SJSA1 (cell line): ENCODE data around the gene COL6A1. TPM values are rescaled to one million over a fixed set of nuclear protein-coding genes. Genes with fewer than 3 reads are reported as not detected.

Experiments used
- DNase-seq, 2 experiments: peaks; one replicate each; pipeline ENCODE4 v3.0.0-alpha.2; 2015 to 2020; ENCODE audit warnings: low spot score in 2 of 2, low read depth in 1 of 2
- H3K27ac ChIP-seq: fragments of 250-450 bp; sonication (Bioruptor Pico); 2 replicates; pipeline ENCODE4 v1.5.1; 2020; ENCODE audit warnings: mild to moderate bottlenecking, moderate library complexity
- H3K27me3 ChIP-seq: fragments of 250-450 bp; sonication (Bioruptor Pico); replicated peaks from 2 replicates; pipeline ENCODE4 v1.5.1; 2020; ENCODE audit warnings: mild to moderate bottlenecking, moderate library complexity
- H3K36me3 ChIP-seq: fragments of 250-450 bp; sonication (Bioruptor Pico); 2 replicates; pipeline ENCODE4 v1.5.1; 2020; ENCODE audit warnings: mild to moderate bottlenecking
- H3K4me1 ChIP-seq: fragments of 250-450 bp; sonication (Bioruptor Pico); replicated peaks from 2 replicates; pipeline ENCODE4 v1.6.1; 2021; ENCODE audit warnings: mild to moderate bottlenecking
- H3K4me3 ChIP-seq: fragments of 250-450 bp; sonication (Bioruptor Pico); 2 replicates; pipeline ENCODE4 v1.5.1; 2020; ENCODE audit warnings: mild to moderate bottlenecking
- H3K9me3 ChIP-seq: fragments of 250-450 bp; sonication (Bioruptor Pico); replicated peaks from 2 replicates; pipeline ENCODE4 v1.5.1; 2020; ENCODE audit warnings: mild to moderate bottlenecking
- total RNA-seq: library from RNA; depleted of rRNA; stranded (reverse); fragments of >200 nt; shearing (Covaris generic); gene quantifications from 2 replicates; pipeline ENCODE4 v1.2.3, GENCODE V29; 2014

The COL6A1 gene
- total RNA-seq, 1 experiment from 2014 or later = 149 TPM

DNA sequence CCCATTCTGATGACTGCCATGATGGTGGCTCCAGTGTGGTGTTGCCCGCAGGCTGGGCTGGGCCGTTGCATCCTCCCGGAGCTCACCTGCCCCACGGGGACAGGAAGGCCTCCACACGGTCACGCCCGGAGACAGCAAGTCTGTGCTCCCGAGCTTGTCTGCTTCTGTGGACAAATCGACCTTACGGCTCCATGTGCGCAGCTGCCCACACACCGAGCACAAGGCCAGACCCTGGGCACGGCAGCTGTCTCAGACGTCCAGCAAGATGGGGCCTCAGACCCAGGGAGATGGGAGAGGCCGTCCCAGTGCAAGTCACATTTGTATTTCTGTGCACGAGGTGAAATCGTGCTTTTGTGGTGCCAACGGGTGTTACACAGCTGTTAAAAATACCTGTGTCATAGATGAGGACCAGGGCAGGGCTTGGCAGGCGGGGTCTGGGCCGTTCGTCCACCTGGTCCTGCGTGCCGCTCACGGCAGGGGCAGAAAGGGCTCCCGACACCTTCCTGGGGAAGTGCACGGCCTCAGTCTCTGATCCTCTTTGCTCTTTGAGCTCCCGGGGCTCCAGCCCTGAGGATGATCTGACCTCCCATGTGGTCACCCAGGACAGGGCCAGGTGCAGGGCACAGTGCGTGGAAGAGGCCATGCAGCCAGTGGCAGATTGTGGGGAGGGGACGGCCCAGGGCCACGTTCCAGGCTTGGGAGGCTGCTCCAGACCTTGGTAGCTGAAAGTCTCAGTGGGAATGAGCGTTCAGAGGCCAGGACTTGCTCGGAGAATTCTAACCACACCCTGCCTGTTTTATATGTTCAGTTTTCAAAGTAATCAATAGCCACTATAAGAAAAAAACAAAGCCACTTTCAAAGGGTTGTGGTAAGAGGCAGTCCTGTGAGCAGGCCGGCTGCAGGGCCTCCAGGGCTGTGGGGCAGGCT is 13.5 kb downstream of the COL6A1 start:
- H3K27ac ChIP-seq = no peak overlapping the region
- DNase-seq = no peak

GRCh38 chr21:45995686-45996179 is 14.2 kb downstream of the COL6A1 start:
- DNase-seq = no peak
- Histone ChIP-seq H3K27ac (no peak overlapping the region), H3K9me3 (no peaks in the 10 kb centered on the region), H3K27me3 (no peaks in the 10 kb centered on the region), H3K4me1 (no peaks in the 10 kb centered on the region), H3K36me3 (peaks cover 64% of the 10 kb centered on the region), H3K4me3 (no peak overlapping the region)

More for the DNA sequence above, 13.5 kb downstream of the COL6A1 start:
- Histone ChIP-seq H3K4me3 (no peak overlapping the region), H3K9me3 (no peaks in the 10 kb centered on the region), H3K36me3 (peaks cover 67% of the 10 kb centered on the region), H3K27me3 (no peaks in the 10 kb centered on the region), H3K4me1 (no peaks in the 10 kb centered on the region)

- no peak for DNase-seq
Observed at GRCh38 chr21:45996311-45997204, 15.0 kb downstream of the COL6A1 start.

DNA sequence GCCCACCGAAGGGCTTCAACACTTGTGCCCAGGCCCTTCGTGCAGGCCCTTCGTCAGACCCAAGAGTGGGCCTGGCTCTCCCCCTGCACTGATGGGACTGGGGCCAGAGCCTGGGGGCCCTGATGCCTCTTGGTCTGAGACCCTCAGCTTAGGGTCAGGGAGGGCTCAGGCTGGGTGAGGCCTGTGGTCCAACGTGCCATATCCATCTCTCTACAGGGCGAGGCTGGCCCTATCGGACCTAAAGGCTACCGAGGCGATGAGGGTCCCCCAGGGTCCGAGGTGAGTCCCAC is 15.6 kb downstream of the COL6A1 start:
- Histone ChIP-seq H3K36me3 (peaks cover 62% of the 10 kb centered on the region), H3K9me3 (no peaks in the 10 kb centered on the region), H3K4me1 (no peaks in the 10 kb centered on the region), H3K4me3 (no peak overlapping the region), H3K27ac (no peak overlapping the region), H3K27me3 (no peaks in the 10 kb centered on the region)
- peak in 1 of 2 experiments; percentile 41 for DNase-seq

More at GRCh38 chr21:45996311-45997204, 15.0 kb downstream of the COL6A1 start:
- Histone ChIP-seq H3K9me3 (no peaks in the 10 kb centered on the region), H3K27me3 (no peaks in the 10 kb centered on the region), H3K4me3 (no peak overlapping the region), H3K4me1 (no peaks in the 10 kb centered on the region), H3K27ac (no peak overlapping the region), H3K36me3 (peaks cover 64% of the 10 kb centered on the region)

DNA sequence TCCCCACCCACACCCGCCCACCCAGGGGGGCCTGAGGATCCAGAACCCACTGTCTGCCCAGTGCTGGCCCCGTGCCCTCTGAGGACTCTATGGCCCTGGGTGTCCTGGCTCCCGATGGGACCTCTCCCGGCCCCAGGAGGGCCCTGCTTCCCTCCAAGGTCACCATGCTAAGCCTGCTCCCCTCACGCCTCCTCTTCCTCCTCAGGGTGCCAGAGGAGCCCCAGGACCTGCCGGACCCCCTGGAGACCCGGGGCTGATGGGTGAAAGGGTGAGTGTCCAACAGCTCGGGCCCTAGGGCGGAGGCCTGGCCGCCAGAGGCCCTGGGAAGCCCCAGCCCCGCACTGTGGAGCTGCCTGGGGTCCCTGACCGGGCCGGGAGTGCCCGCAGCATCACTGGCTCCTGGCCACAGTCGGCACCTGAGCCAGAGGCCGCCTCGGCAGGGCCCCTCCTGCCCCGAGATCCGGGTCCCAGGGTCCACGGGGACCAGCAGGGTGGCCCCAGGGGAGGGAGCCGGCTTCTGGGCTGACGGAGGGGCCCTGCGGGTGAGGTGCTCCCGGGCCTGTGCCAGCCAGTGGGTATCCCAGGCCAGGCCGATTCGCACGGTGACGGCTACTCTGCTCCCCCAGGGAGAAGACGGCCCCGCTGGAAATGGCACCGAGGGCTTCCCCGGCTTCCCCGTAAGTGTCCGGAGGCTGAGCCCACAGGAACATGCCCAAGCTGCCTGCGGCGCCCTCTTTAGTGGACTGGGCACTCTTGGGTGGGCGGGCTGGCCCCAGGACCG is 16.1 kb downstream of the COL6A1 start:
- H3K9me3 ChIP-seq = no peaks in the 10 kb centered on the region
- no peaks in the 10 kb centered on the region for H3K27me3 ChIP-seq
- no peak overlapping the region for H3K4me3 ChIP-seq
- H3K27ac ChIP-seq = no peak overlapping the region
- peak in 1 of 2 experiments; percentile 45 for DNase-seq
- no peaks in the 10 kb centered on the region for H3K4me1 ChIP-seq
- H3K36me3 ChIP-seq = peaks cover 60% of the 10 kb centered on the region

DNA sequence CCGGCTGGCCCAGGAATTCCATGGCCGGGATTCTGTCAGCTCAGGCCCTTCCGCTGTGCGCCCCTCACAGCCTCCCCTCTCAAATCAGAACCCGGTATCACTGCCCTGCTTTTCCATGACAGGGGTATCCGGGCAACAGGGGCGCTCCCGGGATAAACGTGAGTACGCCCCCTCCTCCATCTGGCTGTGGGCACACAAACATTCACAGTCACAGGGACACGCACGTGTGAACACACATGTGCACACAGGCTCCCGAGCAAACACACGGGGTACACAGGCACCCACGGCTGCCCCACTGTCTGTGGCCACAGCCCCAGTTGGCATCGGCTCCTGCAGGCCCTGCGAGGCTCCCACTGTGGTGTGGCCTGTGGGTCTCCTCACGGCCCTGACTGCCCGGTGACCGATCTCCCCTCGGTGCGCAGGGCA is 16.7 kb downstream of the COL6A1 start:
- Histone ChIP-seq H3K4me1 (no peaks in the 10 kb centered on the region), H3K27me3 (no peaks in the 10 kb centered on the region), H3K4me3 (no peak overlapping the region), H3K36me3 (peaks cover 58% of the 10 kb centered on the region), H3K27ac (no peak overlapping the region), H3K9me3 (no peaks in the 10 kb centered on the region)
- DNase-seq = no peak

- H3K36me3 ChIP-seq = peaks cover 57% of the 10 kb centered on the region
- H3K9me3 ChIP-seq = no peaks in the 10 kb centered on the region
- no peaks in the 10 kb centered on the region for H3K4me1 ChIP-seq
- H3K27ac ChIP-seq = no peak overlapping the region
- DNase-seq = peak in 1 of 2 experiments; percentile 41
- H3K27me3 ChIP-seq = no peaks in the 10 kb centered on the region
- H3K4me3 ChIP-seq = no peak overlapping the region
Observed at GRCh38 chr21:45998871-45999580, 17.5 kb downstream of the COL6A1 start.

DNA sequence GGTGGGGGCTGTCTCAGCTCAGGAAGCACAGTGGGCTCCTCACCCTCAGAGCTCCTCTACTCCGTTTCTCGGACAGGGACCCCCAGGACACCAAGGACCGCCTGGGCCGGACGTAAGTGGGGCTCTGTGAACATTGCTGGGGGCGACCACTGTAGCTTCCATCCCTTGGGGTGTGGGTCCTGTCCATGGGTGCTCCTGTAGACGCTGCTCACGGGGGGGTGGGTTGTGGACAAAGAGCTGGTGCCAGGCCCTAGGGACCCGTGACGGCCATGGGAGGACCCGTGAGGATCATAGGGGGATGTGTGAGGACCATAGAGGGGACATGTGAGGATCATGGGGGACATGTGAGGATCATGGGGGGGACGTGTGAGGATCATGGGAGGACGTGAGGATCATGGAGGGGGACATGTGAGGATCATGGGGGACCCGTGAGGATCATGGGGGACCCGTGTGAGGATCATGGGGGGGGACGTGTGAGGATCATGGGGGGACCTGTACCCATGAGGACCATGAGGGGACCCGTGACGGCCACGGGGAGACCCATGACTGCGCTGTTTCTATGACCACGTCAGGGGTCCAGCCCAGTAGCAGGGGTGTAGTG is 18.1 kb downstream of the COL6A1 start:
- no peaks in the 10 kb centered on the region for H3K9me3 ChIP-seq
- H3K27me3 ChIP-seq = no peaks in the 10 kb centered on the region
- no peak overlapping the region for H3K4me3 ChIP-seq
- no peaks in the 10 kb centered on the region for H3K4me1 ChIP-seq
- no peak overlapping the region for H3K27ac ChIP-seq
- no peak for DNase-seq
- H3K36me3 ChIP-seq = peaks cover 53% of the 10 kb centered on the region

DNA sequence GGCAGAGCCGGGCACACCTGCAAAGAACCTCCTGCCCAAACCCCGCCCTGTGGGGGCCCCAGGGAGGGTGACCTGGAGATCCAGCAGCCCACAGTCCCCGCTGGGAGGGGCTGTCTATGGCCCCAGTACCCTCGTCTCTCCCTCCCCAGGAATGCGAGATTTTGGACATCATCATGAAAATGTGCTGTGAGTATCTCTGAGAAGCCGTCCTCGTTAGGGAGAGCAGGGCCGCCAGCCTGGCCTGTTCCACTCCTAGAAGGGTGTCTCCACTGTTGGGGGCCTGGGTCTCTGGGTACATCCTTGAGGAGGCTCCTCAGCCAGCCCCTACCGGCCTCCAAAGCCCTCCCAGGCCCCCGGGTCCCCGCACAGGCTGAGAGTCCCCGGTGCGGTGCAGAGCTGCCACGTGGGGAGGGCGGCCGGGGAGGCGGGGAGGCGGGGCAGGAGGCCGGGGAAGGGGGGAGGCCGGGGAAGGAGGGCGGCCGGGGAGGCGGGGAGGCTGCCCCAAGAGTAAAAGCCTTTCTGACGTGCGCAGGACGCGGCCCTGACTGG is 18.7 kb downstream of the COL6A1 start:
- Histone ChIP-seq H3K4me1 (no peaks in the 10 kb centered on the region), H3K9me3 (no peaks in the 10 kb centered on the region), H3K27ac (no peak overlapping the region), H3K36me3 (peaks cover 49% of the 10 kb centered on the region), H3K27me3 (no peaks in the 10 kb centered on the region), H3K4me3 (no peak overlapping the region)
- peak in 1 of 2 experiments; percentile 42 for DNase-seq

DNA sequence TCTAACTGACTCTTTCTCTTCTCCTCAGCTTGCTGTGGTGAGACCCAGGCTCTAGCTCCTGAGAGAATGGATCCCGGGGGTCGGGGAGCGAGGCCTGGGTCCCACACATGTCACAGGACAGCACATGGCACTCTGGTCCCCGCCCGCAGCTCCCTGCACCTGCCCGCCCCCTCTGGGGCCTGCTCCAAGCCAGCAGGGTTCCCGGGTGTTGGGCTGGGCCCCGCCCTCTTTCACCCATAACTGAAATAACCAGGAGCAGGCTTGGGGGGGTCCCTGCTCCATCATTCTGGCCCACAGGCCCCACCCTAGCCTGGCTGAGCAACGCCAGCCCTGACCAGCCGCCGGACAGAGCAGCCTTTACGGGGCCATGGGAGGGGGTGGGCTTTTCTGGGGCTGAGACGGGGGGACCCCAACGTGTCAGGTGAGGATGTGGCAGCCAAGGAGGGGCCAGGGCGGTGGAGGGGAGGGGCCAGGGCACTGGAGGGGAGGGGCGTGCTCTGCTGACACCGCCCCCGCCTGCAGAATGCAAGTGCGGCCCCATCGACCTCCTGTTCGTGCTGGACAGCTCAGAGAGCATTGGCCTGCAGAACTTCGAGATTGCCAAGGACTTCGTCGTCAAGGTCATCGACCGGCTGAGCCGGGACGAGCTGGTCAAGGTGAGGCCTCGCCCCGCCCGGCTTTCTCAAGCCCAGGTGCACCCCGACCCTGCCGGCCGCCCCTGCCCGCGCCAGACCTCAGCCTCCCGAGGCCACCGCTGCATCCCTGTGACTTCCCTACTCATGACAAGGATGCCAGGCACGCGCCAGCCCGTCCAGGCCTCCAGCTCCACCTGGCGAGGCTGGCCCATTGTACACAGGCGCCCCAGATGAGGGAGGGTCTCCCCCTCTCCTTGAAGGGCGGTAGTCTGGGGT is 19.4 kb downstream of the COL6A1 start:
- no peak for DNase-seq
- Histone ChIP-seq H3K4me1 (no peaks in the 10 kb centered on the region), H3K27ac (no peak overlapping the region), H3K4me3 (no peak overlapping the region), H3K27me3 (no peaks in the 10 kb centered on the region), H3K36me3 (peaks cover 49% of the 10 kb centered on the region), H3K9me3 (no peaks in the 10 kb centered on the region)

- Histone ChIP-seq H3K36me3 (peaks cover 42% of the 10 kb centered on the region), H3K27ac (no peak overlapping the region), H3K27me3 (no peaks in the 10 kb centered on the region), H3K9me3 (no peaks in the 10 kb centered on the region), H3K4me3 (no peak overlapping the region), H3K4me1 (no peaks in the 10 kb centered on the region)
- no peak for DNase-seq
Observed at GRCh38 chr21:46001821-46002681, 20.5 kb downstream of the COL6A1 start.
